ENCODE measurements around the gene TMEM212.

TMEM212 gene

GRCh38 chr3:171862993-171863521 lies 19.9 kb downstream of the TMEM212 start:
- H3K27ac ChIP-seq (ENCODE audit: poor library complexity, severe bottlenecking) = no peak overlapping the region

DNA sequence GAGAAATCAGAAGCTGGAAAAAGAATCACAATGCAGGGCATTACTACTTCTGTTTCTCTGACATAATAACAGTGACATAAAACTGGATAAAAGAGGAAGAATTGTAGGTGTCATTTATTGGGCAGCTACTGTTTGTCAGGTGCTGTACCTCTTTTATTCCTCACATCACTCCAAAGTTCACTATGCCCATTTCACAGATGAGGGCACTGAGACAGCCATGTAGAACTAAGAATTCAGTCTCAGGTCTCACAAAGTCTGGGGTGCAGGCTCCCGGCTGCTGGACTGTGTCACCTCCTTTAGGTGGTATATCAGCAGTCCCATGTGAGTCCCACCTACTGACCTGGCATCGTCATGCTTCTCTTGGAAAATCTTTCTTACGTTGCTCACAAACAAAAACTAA lies 20.8 kb downstream of the TMEM212 start:
- ATAC-seq (ENCODE audit: low read depth) (no peak), DNase-seq (ENCODE audit: low spot score) (no peak)
- Histone ChIP-seq H3K4me3 (ENCODE audit: severe bottlenecking) (no peak overlapping the region), H3K27me3 (ENCODE audit: insufficient read depth, poor library complexity, severe bottlenecking) (no peaks in the 10 kb centered on the region), H3K27ac (ENCODE audit: poor library complexity, severe bottlenecking) (no peak overlapping the region), H3K9me3 (ENCODE audit: severe bottlenecking) (no peaks in the 10 kb centered on the region), H3K36me3 (ENCODE audit: low read depth) (no peaks in the 10 kb centered on the region), H3K4me1 (ENCODE audit: insufficient read depth, poor library complexity, severe bottlenecking) (no peaks in the 10 kb centered on the region)
- no peak for TF ChIP-seq CTCF (IDR thresholded peaks at IDR 0.05; ENCODE audit: poor library complexity, severe bottlenecking)

More at GRCh38 chr3:171862993-171863521, 19.9 kb downstream of the TMEM212 start:
- no peaks in the 10 kb centered on the region for H3K36me3 ChIP-seq (ENCODE audit: low read depth)
- DNase-seq (ENCODE audit: low spot score) = no peak
- no peaks in the 10 kb centered on the region for H3K9me3 ChIP-seq (ENCODE audit: severe bottlenecking)
- ATAC-seq (ENCODE audit: low read depth) = no peak
- no peaks in the 10 kb centered on the region for H3K27me3 ChIP-seq (ENCODE audit: insufficient read depth, poor library complexity, severe bottlenecking)
- no peaks in the 10 kb centered on the region for H3K4me1 ChIP-seq (ENCODE audit: insufficient read depth, poor library complexity, severe bottlenecking)
- no peak for TF ChIP-seq CTCF (IDR thresholded peaks at IDR 0.05; ENCODE audit: poor library complexity, severe bottlenecking)
- no peak overlapping the region for H3K4me3 ChIP-seq (ENCODE audit: severe bottlenecking)

DNA sequence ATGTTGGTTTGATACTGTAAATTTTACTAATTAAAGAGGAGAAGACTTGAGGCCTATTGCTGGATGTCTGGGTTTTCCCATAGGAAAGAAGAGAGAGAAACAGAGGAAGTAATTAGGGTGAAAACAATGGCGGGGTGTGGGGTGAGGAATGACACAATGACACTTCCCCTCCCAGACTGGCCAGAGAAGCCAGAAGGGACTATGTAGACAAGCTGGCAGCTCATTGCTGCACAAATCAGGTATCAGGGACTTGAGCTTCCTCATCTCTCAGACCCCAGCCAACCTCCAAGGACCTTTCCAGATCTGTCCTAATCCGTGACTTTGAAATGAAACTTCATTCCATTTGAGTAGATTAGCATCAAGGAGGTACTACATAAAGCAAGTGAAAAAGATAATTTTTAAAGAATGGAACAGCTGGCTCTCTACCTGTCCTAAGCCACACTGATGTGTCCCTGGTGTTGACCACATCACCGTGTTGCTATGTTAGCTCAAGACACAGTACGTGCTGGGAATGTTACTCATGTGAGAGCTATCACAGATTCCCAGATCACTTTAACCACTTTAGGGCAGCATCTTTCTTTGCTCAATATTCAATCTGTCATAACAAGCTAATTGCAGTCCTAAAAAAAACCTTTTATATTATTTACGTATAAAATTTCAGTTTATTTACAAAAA lies 22.2 kb downstream of the TMEM212 start:
- ATAC-seq (ENCODE audit: low read depth) (no peak), DNase-seq (ENCODE audit: low spot score) (no peak)
- H3K4me3 ChIP-seq (ENCODE audit: severe bottlenecking) = no peak overlapping the region
- H3K9me3 ChIP-seq (ENCODE audit: severe bottlenecking) = no peaks in the 10 kb centered on the region
- H3K36me3 ChIP-seq (ENCODE audit: low read depth) = no peaks in the 10 kb centered on the region
- H3K4me1 ChIP-seq (ENCODE audit: insufficient read depth, poor library complexity, severe bottlenecking) = no peaks in the 10 kb centered on the region
- TF ChIP-seq CTCF (IDR thresholded peaks at IDR 0.05; ENCODE audit: poor library complexity, severe bottlenecking) = no peak
- no peak overlapping the region for H3K27ac ChIP-seq (ENCODE audit: poor library complexity, severe bottlenecking)
- H3K27me3 ChIP-seq (ENCODE audit: insufficient read depth, poor library complexity, severe bottlenecking) = no peaks in the 10 kb centered on the region

DNA sequence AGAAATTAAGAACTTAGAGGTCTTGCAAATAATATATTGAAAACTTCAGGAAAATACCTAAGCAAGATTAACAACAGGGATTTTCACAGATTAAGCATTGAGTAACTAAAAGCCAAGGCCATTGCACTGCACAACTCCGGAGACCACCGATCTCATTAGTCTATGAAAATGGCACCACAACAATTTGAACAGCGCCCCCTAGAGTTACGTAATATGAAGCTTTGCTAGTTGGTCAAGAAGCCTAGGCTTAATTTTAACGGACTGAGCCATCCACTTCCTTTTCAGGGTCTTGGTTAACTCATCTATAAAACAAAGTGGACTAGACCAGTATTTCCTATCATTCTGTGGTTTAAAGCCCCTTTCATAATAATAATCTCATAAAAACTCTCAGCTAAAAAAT lies 24.8 kb downstream of the TMEM212 start:
- peak; percentile 27 for TF ChIP-seq CTCF (IDR thresholded peaks at IDR 0.05; ENCODE audit: poor library complexity, severe bottlenecking)
- H3K27ac ChIP-seq (ENCODE audit: poor library complexity, severe bottlenecking) = no peak overlapping the region
- H3K36me3 ChIP-seq (ENCODE audit: low read depth) = no peaks in the 10 kb centered on the region
- DNase-seq (ENCODE audit: low spot score) (no peak), ATAC-seq (ENCODE audit: low read depth) (no peak)
- no peaks in the 10 kb centered on the region for H3K27me3 ChIP-seq (ENCODE audit: insufficient read depth, poor library complexity, severe bottlenecking)
- no peak overlapping the region for H3K4me3 ChIP-seq (ENCODE audit: severe bottlenecking)
- H3K9me3 ChIP-seq (ENCODE audit: severe bottlenecking) = no peaks in the 10 kb centered on the region
- H3K4me1 ChIP-seq (ENCODE audit: insufficient read depth, poor library complexity, severe bottlenecking) = no peaks in the 10 kb centered on the region

Data from RWPE2 (cell line).